Karpas-422 (cell line): ENCODE results near the gene CPA4. TPM values are rescaled to one million over a fixed set of nuclear protein-coding genes. Genes with fewer than 3 reads are reported as not detected.

Source experiments
- DNase-seq: peaks from one replicate; pipeline ENCODE4 v3.0.0-alpha.2; 2015
- H2AFZ ChIP-seq: fragments of 200-600 bp; sonication (generic); 2 replicates; pipeline ENCODE4 v1.6.1; 2014; ENCODE audit warnings: antibody characterized with exemption, low read length, mixed read lengths
- H3K27ac ChIP-seq: fragments of 200-600 bp; sonication (generic); 2 replicates; pipeline ENCODE4 v1.5.1; 2014; ENCODE audit warnings: mild to moderate bottlenecking, low read length, moderate library complexity
- H3K27me3 ChIP-seq: fragments of 200-600 bp; sonication (generic); 2 replicates; pipeline ENCODE4 v1.6.1; 2014; ENCODE audit warnings: low read length, mixed read lengths
- H3K36me3 ChIP-seq: fragments of 200-600 bp; sonication (generic); 2 replicates; pipeline ENCODE4 v1.6.1; 2014; ENCODE audit warnings: low read length, mixed read lengths; ENCODE audit not compliant: insufficient read depth
- H3K4me1 ChIP-seq: fragments of 200-600 bp; sonication (generic); 2 replicates; pipeline ENCODE4 v1.6.1; 2014; ENCODE audit warnings: mild to moderate bottlenecking, low read length, mixed read lengths
- H3K4me2 ChIP-seq: fragments of 200-600 bp; sonication (generic); 2 replicates; pipeline ENCODE4 v1.6.1; 2014; ENCODE audit warnings: low read length, low read depth, mild to moderate bottlenecking; ENCODE audit not compliant: poor library complexity, severe bottlenecking
- H3K4me3 ChIP-seq: fragments of 200-600 bp; sonication (generic); 2 replicates; pipeline ENCODE4 v1.5.1; 2014; ENCODE audit warnings: mild to moderate bottlenecking, antibody characterized with exemption, low read length, mixed read lengths
- H3K79me2 ChIP-seq: fragments of 200-600 bp; sonication (generic); 2 replicates; pipeline ENCODE4 v1.6.1; 2014; ENCODE audit warnings: mild to moderate bottlenecking, low read length, mixed read lengths
- H3K9ac ChIP-seq: fragments of 200-600 bp; sonication (generic); 2 replicates; pipeline ENCODE4 v1.6.0; 2014; ENCODE audit warnings: low read length
- H3K9me2 ChIP-seq: fragments of 200-600 bp; sonication (generic), shearing (Covaris generic); replicated peaks from 2 replicates; pipeline ENCODE4 v1.6.0; 2014; ENCODE audit warnings: mild to moderate bottlenecking, low read length, moderate library complexity; ENCODE audit not compliant: insufficient read depth
- H3K9me3 ChIP-seq: fragments of 300-700, 200-600 bp; sonication (generic); 2 replicates; pipeline ENCODE4 v1.6.1; 2014; ENCODE audit warnings: low read length, mixed read lengths
- H4K20me1 ChIP-seq: fragments of 200-600 bp; sonication (generic); 2 replicates; pipeline ENCODE4 v1.6.1; 2014; ENCODE audit warnings: mild to moderate bottlenecking, antibody characterized with exemption, low read length, low read depth; ENCODE audit not compliant: insufficient read depth
- total RNA-seq: library from RNA; depleted of rRNA; stranded (reverse); fragments of >200 nt; shearing (Covaris generic); gene quantifications from 2 replicates; pipeline ENCODE4 v1.2.3, GENCODE V29; 2014; ENCODE audit warnings: low replicate concordance

The CPA4 gene
- total RNA-seq, 1 experiment from 2014 or later, result not detected

- H3K4me1 ChIP-seq, result no peaks in the 10 kb centered on the region
- H3K36me3 ChIP-seq, result no peaks in the 10 kb centered on the region
- H3K79me2 ChIP-seq, result no peaks in the 10 kb centered on the region
- no peak overlapping the region for H3K27ac ChIP-seq
- H4K20me1 ChIP-seq, result no peaks in the 10 kb centered on the region
- no peak overlapping the region for H3K9ac ChIP-seq
- H3K4me2 ChIP-seq, result no peak overlapping the region
- H3K27me3 ChIP-seq, result no peaks in the 10 kb centered on the region
- H3K9me2 ChIP-seq, result no peaks in the 10 kb centered on the region
- H2AFZ ChIP-seq, result no peak overlapping the region
- H3K9me3 ChIP-seq, result peaks cover 3% of the 10 kb centered on the region; the same call in 1 of the 2 replicates
- DNase-seq, result no peak
- no peak overlapping the region for H3K4me3 ChIP-seq
Observed at GRCh38 chr7:130262448-130262847, 30.5 kb upstream of the CPA4 start.

- Histone ChIP-seq H3K79me2 (no peaks in the 10 kb centered on the region), H2AFZ (no peak overlapping the region), H3K27ac (no peak overlapping the region), H3K27me3 (no peaks in the 10 kb centered on the region), H4K20me1 (no peaks in the 10 kb centered on the region), H3K4me1 (no peaks in the 10 kb centered on the region), H3K9ac (no peak overlapping the region), H3K36me3 (no peaks in the 10 kb centered on the region), H3K9me3 (peaks cover 3% of the 10 kb centered on the region; the same call in 1 of the 2 replicates), H3K4me3 (no peak overlapping the region), H3K4me2 (no peak overlapping the region), H3K9me2 (no peaks in the 10 kb centered on the region)
- peak; percentile 36 for DNase-seq
Observed at GRCh38 chr7:130263130-130263529, 29.8 kb upstream of the CPA4 start.

- no peak within 1 kb of the TSS for H3K4me3 ChIP-seq
- no peaks in the 10 kb centered on the region for H3K9me2 ChIP-seq
- H3K4me2 ChIP-seq, result no peak within 1 kb of the TSS
- H3K27me3 ChIP-seq, result no peaks in the 10 kb centered on the region
- H2AFZ ChIP-seq, result no peak within 1 kb of the TSS
- no peaks in the 10 kb centered on the region for H3K9me3 ChIP-seq
- no peak within 1 kb of the TSS for H3K9ac ChIP-seq
- peaks cover under 1% of the 10 kb centered on the region for H3K4me1 ChIP-seq
- peak; percentile 12 for DNase-seq
- H4K20me1 ChIP-seq, result no peaks in the 10 kb centered on the region
- H3K27ac ChIP-seq, result no peak within 1 kb of the TSS
- no peaks in the 10 kb centered on the region for H3K36me3 ChIP-seq
- H3K79me2 ChIP-seq, result no peaks in the 10 kb centered on the region
Observed at GRCh38 chr7:130266258-130266960, 26.6 kb upstream of the CPA4 start, which contains the start of gene CPA2. Gene CPA2, plus strand, starts transcription at chr7:130266863. Its CDS starts 19 bp downstream, at chr7:130266882.

- H3K4me3 ChIP-seq, result no peak overlapping the region
- peaks cover 6% of the 10 kb centered on the region for H3K4me1 ChIP-seq
- no peaks in the 10 kb centered on the region for H3K9me2 ChIP-seq
- no peak overlapping the region for H3K27ac ChIP-seq
- H3K79me2 ChIP-seq, result no peaks in the 10 kb centered on the region
- no peak overlapping the region for H3K4me2 ChIP-seq
- no peaks in the 10 kb centered on the region for H3K36me3 ChIP-seq
- no peak overlapping the region for H3K9ac ChIP-seq
- peak; percentile 14 for DNase-seq
- H2AFZ ChIP-seq, result no peak overlapping the region
- H4K20me1 ChIP-seq, result no peaks in the 10 kb centered on the region
- H3K9me3 ChIP-seq, result no peaks in the 10 kb centered on the region
- H3K27me3 ChIP-seq, result no peaks in the 10 kb centered on the region
Observed at GRCh38 chr7:130266961-130267321, 26.0 kb upstream of the CPA4 start.

DNA sequence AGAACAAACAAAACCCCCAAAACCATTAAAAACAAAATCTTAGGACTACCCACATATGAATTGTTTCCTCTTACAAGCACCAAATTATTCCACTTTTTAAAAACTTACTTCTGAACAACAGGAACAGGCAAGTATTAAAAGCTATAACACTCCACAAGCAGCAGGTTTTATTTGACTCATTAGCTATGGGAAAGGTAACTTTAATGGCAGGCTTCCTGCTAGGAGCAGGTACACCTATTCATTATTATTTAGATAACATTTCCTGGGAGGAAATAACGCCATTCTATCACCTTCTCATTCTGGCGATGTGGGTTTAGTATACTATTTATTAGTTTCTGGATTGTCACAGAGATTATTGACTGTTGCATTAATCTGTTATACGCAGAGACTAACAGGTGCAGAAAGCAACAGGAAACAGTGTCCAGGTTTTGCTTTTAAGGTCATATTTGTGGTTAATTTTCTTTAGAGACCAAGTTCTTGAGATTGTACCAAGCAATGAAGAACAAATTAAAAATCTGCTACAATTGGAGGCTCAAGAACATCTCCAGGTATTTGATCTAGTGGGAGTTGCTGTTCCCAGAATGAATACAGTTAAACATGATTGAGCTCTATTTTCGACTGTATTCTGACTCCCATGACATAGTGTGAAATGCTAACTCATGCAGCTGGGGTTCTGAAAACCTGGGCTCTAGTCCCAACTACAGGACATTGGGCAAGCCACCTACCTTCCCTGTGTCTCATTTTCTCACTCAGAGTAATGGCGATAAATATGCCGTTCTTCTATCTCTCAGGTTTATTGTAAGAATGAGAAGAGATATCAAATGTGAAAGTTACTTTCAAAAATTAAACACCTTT lies 24.3 kb upstream of the CPA4 start:
- Histone ChIP-seq H3K36me3 (no peaks in the 10 kb centered on the region), H2AFZ (no peak overlapping the region), H4K20me1 (no peaks in the 10 kb centered on the region), H3K79me2 (no peaks in the 10 kb centered on the region), H3K4me3 (no peak overlapping the region), H3K9ac (no peak overlapping the region), H3K27me3 (no peaks in the 10 kb centered on the region), H3K9me3 (no peaks in the 10 kb centered on the region), H3K9me2 (no peaks in the 10 kb centered on the region), H3K27ac (no peak overlapping the region), H3K4me2 (no peak overlapping the region), H3K4me1 (peaks cover 7% of the 10 kb centered on the region)
- DNase-seq, result no peak

DNA sequence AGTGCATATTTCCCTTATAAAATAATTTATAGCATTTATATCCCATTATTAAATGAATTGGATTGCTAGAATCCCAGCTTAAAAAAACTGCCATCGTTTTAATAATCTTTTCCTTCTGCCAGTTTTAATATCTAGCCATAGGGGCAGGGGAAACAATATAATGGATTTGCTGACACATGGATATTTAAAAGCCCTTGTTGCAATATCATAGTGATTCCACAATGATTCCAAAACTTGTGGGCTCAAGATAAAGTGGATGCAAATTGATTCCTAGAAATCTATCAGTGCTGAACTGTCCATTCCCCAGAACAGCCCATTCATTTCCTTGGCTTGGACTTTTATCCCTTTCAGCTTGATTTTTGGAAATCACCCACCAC lies 23.7 kb upstream of the CPA4 start:
- Histone ChIP-seq H3K9me3 (no peaks in the 10 kb centered on the region), H2AFZ (no peak overlapping the region), H3K79me2 (no peaks in the 10 kb centered on the region), H3K9me2 (no peaks in the 10 kb centered on the region), H3K4me2 (no peak overlapping the region), H3K4me3 (no peak overlapping the region), H3K9ac (no peak overlapping the region), H4K20me1 (no peaks in the 10 kb centered on the region), H3K36me3 (no peaks in the 10 kb centered on the region), H3K4me1 (peaks cover 7% of the 10 kb centered on the region), H3K27ac (no peak overlapping the region), H3K27me3 (no peaks in the 10 kb centered on the region)
- DNase-seq, result peak; percentile 12

DNA sequence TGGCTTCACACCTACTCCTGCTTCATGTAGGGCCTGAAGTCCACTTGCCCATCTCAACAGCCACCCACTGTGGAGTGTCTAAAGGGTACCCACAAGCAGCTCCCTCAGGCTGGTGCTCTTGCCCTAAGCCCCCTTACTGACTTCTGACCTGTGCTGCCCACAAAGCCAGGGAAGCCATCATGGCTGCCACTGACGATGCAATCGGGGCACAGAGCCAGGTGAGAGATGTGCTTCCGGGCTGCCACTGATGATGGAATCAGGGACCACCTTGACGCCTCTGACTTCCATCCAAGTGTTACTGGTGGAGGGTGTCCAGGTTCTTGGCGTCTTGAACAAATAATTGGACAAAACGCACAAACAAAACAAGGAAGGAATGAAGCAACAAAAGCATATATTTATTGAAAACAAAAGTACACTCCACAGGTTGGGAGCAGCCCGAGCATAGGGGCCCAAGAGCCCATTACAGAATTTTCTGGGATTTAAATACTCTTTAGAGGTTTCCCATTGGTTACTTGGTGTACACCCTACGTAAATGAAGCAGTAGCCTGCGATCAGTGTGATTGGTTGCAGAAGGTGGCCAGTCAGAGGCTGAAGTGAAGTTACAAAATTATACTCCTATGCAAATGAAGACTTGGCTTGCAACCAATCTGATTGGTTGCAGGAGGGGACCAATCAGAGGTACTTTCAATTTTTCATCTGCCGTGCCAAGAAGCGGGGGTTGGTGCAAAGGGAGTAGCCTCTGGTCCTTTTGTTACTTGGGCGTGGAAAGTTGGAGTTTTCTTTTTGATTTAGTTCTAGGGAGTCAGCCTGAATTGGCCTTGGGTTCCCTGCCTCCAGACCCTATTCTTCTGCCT lies 21.8 kb upstream of the CPA4 start:
- Histone ChIP-seq H3K9me2 (no peaks in the 10 kb centered on the region), H3K36me3 (no peaks in the 10 kb centered on the region), H3K9ac (peak overlapping the region; percentile 31; the same call in 1 of the 2 replicates), H2AFZ (peak overlapping the region; percentile 82; the same call in 1 of the 2 replicates), H3K27ac (no peak overlapping the region), H4K20me1 (no peaks in the 10 kb centered on the region), H3K27me3 (no peaks in the 10 kb centered on the region), H3K4me2 (peak overlapping the region; percentile 54), H3K4me1 (peaks cover 7% of the 10 kb centered on the region), H3K9me3 (no peaks in the 10 kb centered on the region), H3K79me2 (no peaks in the 10 kb centered on the region), H3K4me3 (no peak overlapping the region)
- peak; percentile 49 for DNase-seq
